Endometrium (tissue), 2 donors: ENCODE data around the gene TCAF1.
A peak's percentile ranks its signal among the peaks of the same experiment; 100 is the strongest.
"Not testable (repeated sequence)": the region's sequence is repeated elsewhere in the genome, so short reads cannot be mapped to it uniquely, and the experiment has no call there.

Source experiments
- FAIRE-seq: peaks from 2 replicates; lab custom pipeline; 2012; peaks lifted over from hg19 to GRCh38; lab: Jason Lieb, UNC
- donor health status: control.
- donor health status: control.

Gene TCAF1

GRCh38 chr7:143850682-143851081 lies 51.3 kb downstream of the TCAF1 start:
- FAIRE-seq = no peak

GRCh38 chr7:143849785-143850479 lies 52.0 kb downstream of the TCAF1 start:
- FAIRE-seq = no peak

GRCh38 chr7:143848192-143848591 lies 53.8 kb downstream of the TCAF1 start:
- no peak for FAIRE-seq

GRCh38 chr7:143846692-143847091 lies 55.3 kb downstream of the TCAF1 start:
- FAIRE-seq = no peak

GRCh38 chr7:143841696-143842095 lies 60.3 kb downstream of the TCAF1 start:
- not testable (repeated sequence) for FAIRE-seq

- not testable (repeated sequence) for FAIRE-seq
These were observed 61.9 kb downstream of the TCAF1 start for GRCh38 chr7:143840062-143840461.

GRCh38 chr7:143837223-143837622 lies 64.8 kb downstream of the TCAF1 start:
- FAIRE-seq = not testable (repeated sequence)

GRCh38 chr7:143836622-143837021 lies 65.4 kb downstream of the TCAF1 start:
- peak; percentile 89 for FAIRE-seq

GRCh38 chr7:143836088-143836487 lies 65.9 kb downstream of the TCAF1 start:
- FAIRE-seq = not testable (repeated sequence)

GRCh38 chr7:143826578-143826977 lies 75.4 kb downstream of the TCAF1 start:
- not testable (repeated sequence) for FAIRE-seq

GRCh38 chr7:143824295-143825135 lies 77.5 kb downstream of the TCAF1 start:
- FAIRE-seq = not testable (repeated sequence)

GRCh38 chr7:143823634-143824294 lies 78.2 kb downstream of the TCAF1 start:
- FAIRE-seq = not testable (repeated sequence)

- FAIRE-seq = not testable (repeated sequence)
These were observed 80.3 kb downstream of the TCAF1 start for GRCh38 chr7:143821392-143822277.

GRCh38 chr7:143817873-143818272 lies 84.1 kb downstream of the TCAF1 start:
- FAIRE-seq = not testable (repeated sequence)

- FAIRE-seq = not testable (repeated sequence)
These were observed 85.4 kb downstream of the TCAF1 start for GRCh38 chr7:143816471-143817133.

- not testable (repeated sequence) for FAIRE-seq
These were observed 91.3 kb downstream of the TCAF1 start for GRCh38 chr7:143810639-143811038.

GRCh38 chr7:143806664-143807071 lies 95.3 kb downstream of the TCAF1 start:
- not testable (repeated sequence) for FAIRE-seq
